ENCODE measurements around the gene STK32B. TPM values are rescaled to one million over a fixed set of nuclear protein-coding genes. Genes with fewer than 3 reads are reported as not detected.

The STK32B gene
- total and polyA plus RNA-seq, 10 donors, result 0.03 to 0.87 (median 0.36) TPM

- DNase-seq, result no peak
- Histone ChIP-seq H3K27ac (no peak overlapping the region), H3K4me3 (no peak overlapping the region), H3K36me3 (no peaks in the 10 kb centered on the region), H3K27me3 (replicated peaks in 1 of 7) (no peaks in the 10 kb centered on the region), H3K4me1 (peaks cover 0 to 6% (median 0%) of the 10 kb centered on the region in 6 donors), H3K9me3 (peaks cover 0 to 5% (median 1%) of the 10 kb centered on the region in 8 donors)
- WGBS, 5 donors, result 45 to 62% (median 50%) methylated on average over 3 of the region's 3 CpGs
- TF ChIP-seq CTCF (IDR thresholded peaks at IDR 0.05 in 8 of 11, conservative IDR thresholded peaks at IDR 0.05 in 3 of 11), result no peak
- TF ChIP-seq POLR2A (IDR thresholded peaks at IDR 0.05), result no peak
- TF ChIP-seq POLR2AphosphoS5 (IDR thresholded peaks at IDR 0.05), result no peak
- intact Hi-C loops (cut with DNase I; ENCODE audit: low total_unique reads), result no loop called here
Observed at GRCh38 chr4:5527211-5527610, 475.9 kb downstream of the STK32B start.

GRCh38 chr4:5528031-5528436 lies 476.8 kb downstream of the STK32B start:
- Histone ChIP-seq H3K9me3 (peaks cover 0 to 5% (median under 1%) of the 10 kb centered on the region in 8 donors), H3K4me1 (peaks cover 0 to 6% (median 0%) of the 10 kb centered on the region in 6 donors), H3K36me3 (no peaks in the 10 kb centered on the region), H3K27me3 (replicated peaks in 1 of 7) (no peaks in the 10 kb centered on the region), H3K4me3 (no peak overlapping the region), H3K27ac (no peak overlapping the region)
- WGBS, 5 donors, result 94 to 97% (median 96%) methylated on average over 4 of the region's 4 CpGs
- no peak for TF ChIP-seq CTCF (IDR thresholded peaks at IDR 0.05 in 8 of 11, conservative IDR thresholded peaks at IDR 0.05 in 3 of 11)
- no peak for TF ChIP-seq POLR2AphosphoS5 (IDR thresholded peaks at IDR 0.05)
- no peak for TF ChIP-seq POLR2A (IDR thresholded peaks at IDR 0.05)
- no peak for DNase-seq
- intact Hi-C loops (cut with DNase I; ENCODE audit: low total_unique reads), result no loop called here

- Histone ChIP-seq H3K36me3 (no peaks in the 10 kb centered on the region), H3K9me3 (peaks cover 0 to 15% (median 13%) of the 10 kb centered on the region in 8 donors), H3K4me3 (no peak overlapping the region), H3K4me1 (no peaks in the 10 kb centered on the region), H3K27ac (no peak overlapping the region), H3K27me3 (replicated peaks in 1 of 7) (no peaks in the 10 kb centered on the region)
- 73 to 90% (median 85%) methylated on average over 2 of the region's 2 CpGs for WGBS, 5 donors
- no peak for DNase-seq
- intact Hi-C loops (cut with DNase I; ENCODE audit: low total_unique reads), result no loop called here
- no peak for TF ChIP-seq POLR2AphosphoS5 (IDR thresholded peaks at IDR 0.05)
Observed at GRCh38 chr4:5532100-5532499, 480.8 kb downstream of the STK32B start.

GRCh38 chr4:5539584-5539983 lies 488.3 kb downstream of the STK32B start:
- DNase-seq, result no peak
- intact Hi-C loops (cut with DNase I; ENCODE audit: low total_unique reads), result no loop called here
- H3K27me3 ChIP-seq (replicated peaks in 1 of 7), result no peaks in the 10 kb centered on the region
- WGBS, 5 donors, result 89 to 93% (median 91%) methylated on average over 2 of the region's 2 CpGs
- H3K4me1 ChIP-seq, result no peaks in the 10 kb centered on the region
- TF ChIP-seq POLR2AphosphoS5 (IDR thresholded peaks at IDR 0.05) (no peak), POLR2A (IDR thresholded peaks at IDR 0.05) (no peak), CTCF (IDR thresholded peaks at IDR 0.05 in 8 of 11, conservative IDR thresholded peaks at IDR 0.05 in 3 of 11) (no peak)
- no peaks in the 10 kb centered on the region for H3K36me3 ChIP-seq
- peaks cover 0 to 15% (median 13%) of the 10 kb centered on the region in 8 donors for H3K9me3 ChIP-seq
- no peak overlapping the region for H3K4me3 ChIP-seq
- H3K27ac ChIP-seq, result no peak overlapping the region

GRCh38 chr4:5541169-5541568 lies 489.9 kb downstream of the STK32B start:
- WGBS, 5 donors, result 85 to 92% (median 89%) methylated on average over 10 of the region's 10 CpGs
- TF ChIP-seq CTCF (IDR thresholded peaks at IDR 0.05 in 8 of 11, conservative IDR thresholded peaks at IDR 0.05 in 3 of 11) (no peak), POLR2AphosphoS5 (IDR thresholded peaks at IDR 0.05) (no peak), POLR2A (IDR thresholded peaks at IDR 0.05) (no peak)
- Histone ChIP-seq H3K27me3 (replicated peaks in 1 of 7) (no peaks in the 10 kb centered on the region), H3K36me3 (no peaks in the 10 kb centered on the region), H3K4me1 (no peaks in the 10 kb centered on the region), H3K9me3 (peaks cover 0 to 1% (median 0%) of the 10 kb centered on the region in 8 donors), H3K27ac (no peak overlapping the region), H3K4me3 (no peak overlapping the region)
- intact Hi-C loops (cut with DNase I; ENCODE audit: low total_unique reads), result no loop called here
- DNase-seq, result no peak

Measured in spleen (tissue), 11 donors.